Activated CD4-positive, alpha-beta T cell treated with anti-CD3 and anti-CD28 coated beads, Interleukin-2, amount 10 ng/mL, durations not matched to agents 24 days and 14 days (primary cell): ENCODE results near the gene EFCAB9. TPM values are rescaled to one million over a fixed set of nuclear protein-coding genes. Genes with fewer than 3 reads are reported as not detected.

ENCODE experiments used
- DNase-seq: peaks from one replicate; pipeline ENCODE4 v3.0.0; 2022
- H3K27ac Mint-ChIP-seq: one replicate; pipeline ENCODE4 v1.8.0; 2022; ENCODE audit warnings: mild to moderate bottlenecking, mixed read lengths
- H3K27me3 Mint-ChIP-seq: one replicate; pipeline ENCODE4 v1.8.0; 2022; ENCODE audit warnings: mixed read lengths
- H3K36me3 Mint-ChIP-seq: one replicate; pipeline ENCODE4 v1.8.0; 2022; ENCODE audit warnings: low read depth, mild to moderate bottlenecking, mixed read lengths
- H3K4me1 Mint-ChIP-seq: one replicate; pipeline ENCODE4 v1.8.0; 2021; ENCODE audit warnings: mixed read lengths
- H3K4me3 Mint-ChIP-seq: one replicate; pipeline ENCODE4 v1.8.0; 2022; ENCODE audit warnings: mild to moderate bottlenecking, moderate library complexity, mixed read lengths
- H3K9me3 Mint-ChIP-seq: one replicate; pipeline ENCODE4 v1.8.0; 2021; ENCODE audit warnings: mixed read lengths
- intact Hi-C: fragments of 100-400 bp; cut with micrococcal nuclease; formaldehyde crosslinking; loops from one replicate; pipeline ENCODE4 v1.15.1; 2023
- total RNA-seq: library from RNA; stranded (reverse); gene quantifications from 2 replicates; pipeline ENCODE4 v1.2.3, GENCODE V29; 2022

EFCAB9 gene
- total RNA-seq, 1 donor from 2014 or later: not detected

- Mint-ChIP-seq H3K27ac (no peak overlapping the region), H3K4me3 (no peak overlapping the region), H3K36me3 (peaks cover 44% of the 10 kb centered on the region), H3K4me1 (peaks cover 72% of the 10 kb centered on the region), H3K27me3 (no peaks in the 10 kb centered on the region), H3K9me3 (no peaks in the 10 kb centered on the region)
- intact Hi-C loops: loop anchor here (10.0 kb wide), 1 partner anchor 1876 kb away; the partner anchor contains the start of gene LCP2
- DNase-seq: no peak
These were observed 22.9 kb upstream of the EFCAB9 start for GRCh38 chr5:172171118-172171517.

GRCh38 chr5:172172912-172173563 is 20.9 kb upstream of the EFCAB9 start:
- Mint-ChIP-seq H3K9me3 (no peaks in the 10 kb centered on the region), H3K36me3 (peaks cover 46% of the 10 kb centered on the region)
- no peak for DNase-seq

GRCh38 chr5:172173564-172174153 is 20.3 kb upstream of the EFCAB9 start:
- peaks cover 49% of the 10 kb centered on the region for H3K36me3 Mint-ChIP-seq
- peak overlapping the region; percentile 96 for H3K27ac Mint-ChIP-seq

More at GRCh38 chr5:172172912-172173563, 20.9 kb upstream of the EFCAB9 start:
- H3K27ac Mint-ChIP-seq: peak overlapping the region; percentile 96
- H3K4me3 Mint-ChIP-seq: peak overlapping the region; percentile 90
- H3K27me3 Mint-ChIP-seq: no peaks in the 10 kb centered on the region
- intact Hi-C loops: loop anchor here (2.0 to 10.0 kb wide), 2 partner anchors 14 to 1878 kb away; partner anchors contain the start of gene LCP2
- H3K4me1 Mint-ChIP-seq: peaks cover 81% of the 10 kb centered on the region

GRCh38 chr5:172175263-172175719 is 18.7 kb upstream of the EFCAB9 start:
- H3K4me1 Mint-ChIP-seq: peaks cover 85% of the 10 kb centered on the region
- H3K9me3 Mint-ChIP-seq: no peaks in the 10 kb centered on the region
- peak overlapping the region; percentile 96 for H3K27ac Mint-ChIP-seq
- no peaks in the 10 kb centered on the region for H3K27me3 Mint-ChIP-seq
- intact Hi-C loops: loop anchor here (1.0 to 10.0 kb wide), 4 partner anchors 13 to 1880 kb away; partner anchors contain the start of genes CREBRF, LCP2 and STK10
- DNase-seq: peak; percentile 94
- H3K4me3 Mint-ChIP-seq: peak overlapping the region; percentile 90
- H3K36me3 Mint-ChIP-seq: peaks cover 39% of the 10 kb centered on the region

More at GRCh38 chr5:172173564-172174153, 20.3 kb upstream of the EFCAB9 start:
- intact Hi-C loops: loop anchor here (2.0 to 10.0 kb wide), 2 partner anchors 15 to 1879 kb away; partner anchors contain the start of gene LCP2
- peak overlapping the region; percentile 90 for H3K4me3 Mint-ChIP-seq
- no peaks in the 10 kb centered on the region for H3K27me3 Mint-ChIP-seq
- peak; percentile 91 for DNase-seq
- H3K9me3 Mint-ChIP-seq: no peaks in the 10 kb centered on the region
- peaks cover 84% of the 10 kb centered on the region for H3K4me1 Mint-ChIP-seq

GRCh38 chr5:172177176-172177575 is 16.8 kb upstream of the EFCAB9 start:
- H3K27me3 Mint-ChIP-seq: no peaks in the 10 kb centered on the region
- intact Hi-C loops: loop anchor here (5.0 to 10.0 kb wide), 2 partner anchors 880 to 1882 kb away; partner anchors contain the start of genes CREBRF and LCP2
- H3K4me3 Mint-ChIP-seq: peak overlapping the region; percentile 90
- peaks cover 80% of the 10 kb centered on the region for H3K4me1 Mint-ChIP-seq
- no peak for DNase-seq
- peak overlapping the region; percentile 96 for H3K27ac Mint-ChIP-seq
- peaks cover 37% of the 10 kb centered on the region for H3K36me3 Mint-ChIP-seq
- H3K9me3 Mint-ChIP-seq: no peaks in the 10 kb centered on the region

GRCh38 chr5:172178301-172178987 is 15.5 kb upstream of the EFCAB9 start:
- no peaks in the 10 kb centered on the region for H3K9me3 Mint-ChIP-seq
- H3K27ac Mint-ChIP-seq: peak overlapping the region; percentile 96
- intact Hi-C loops: loop anchor here (2.0 to 10.0 kb wide), 4 partner anchors 46 to 1884 kb away; partner anchors contain the start of genes CREBRF, FBXW11 and LCP2
- DNase-seq: peak; percentile 84
- no peaks in the 10 kb centered on the region for H3K27me3 Mint-ChIP-seq
- peak overlapping the region; percentile 90 for H3K4me3 Mint-ChIP-seq
- H3K4me1 Mint-ChIP-seq: peaks cover 79% of the 10 kb centered on the region
- peaks cover 39% of the 10 kb centered on the region for H3K36me3 Mint-ChIP-seq

- H3K36me3 Mint-ChIP-seq: peaks cover 34% of the 10 kb centered on the region
- H3K4me1 Mint-ChIP-seq: peaks cover 78% of the 10 kb centered on the region
These were observed 14.7 kb upstream of the EFCAB9 start for GRCh38 chr5:172178991-172179989.

GRCh38 chr5:172180936-172181335 is 13.0 kb upstream of the EFCAB9 start:
- H3K27ac Mint-ChIP-seq: peak overlapping the region; percentile 96
- H3K4me3 Mint-ChIP-seq: peak overlapping the region; percentile 90
- DNase-seq: peak; percentile 71
- peaks cover 43% of the 10 kb centered on the region for H3K36me3 Mint-ChIP-seq
- intact Hi-C loops: no loop called here
- H3K9me3 Mint-ChIP-seq: no peaks in the 10 kb centered on the region
- peaks cover 79% of the 10 kb centered on the region for H3K4me1 Mint-ChIP-seq
- no peaks in the 10 kb centered on the region for H3K27me3 Mint-ChIP-seq

More at GRCh38 chr5:172178991-172179989, 14.7 kb upstream of the EFCAB9 start:
- intact Hi-C loops: loop anchor here (1.0 to 10.0 kb wide), 5 partner anchors 8 to 1884 kb away; partner anchors contain the start of genes CREBRF, FBXW11 and LCP2
- DNase-seq: peak; percentile 88
- Mint-ChIP-seq H3K4me3 (peak overlapping the region; percentile 90), H3K27ac (peak overlapping the region; percentile 96), H3K9me3 (no peaks in the 10 kb centered on the region), H3K27me3 (no peaks in the 10 kb centered on the region)

- Mint-ChIP-seq H3K9me3 (no peaks in the 10 kb centered on the region), H3K27me3 (no peaks in the 10 kb centered on the region), H3K36me3 (peaks cover 43% of the 10 kb centered on the region), H3K4me1 (peaks cover 76% of the 10 kb centered on the region), H3K27ac (peak overlapping the region; percentile 99), H3K4me3 (no peak overlapping the region)
- no peak for DNase-seq
- intact Hi-C loops: no loop called here
These were observed 11.7 kb upstream of the EFCAB9 start for GRCh38 chr5:172182291-172182690.

GRCh38 chr5:172183881-172184280 is 10.1 kb upstream of the EFCAB9 start:
- peaks cover 38% of the 10 kb centered on the region for H3K36me3 Mint-ChIP-seq
- intact Hi-C loops: no loop called here
- peak overlapping the region; percentile 99 for H3K4me3 Mint-ChIP-seq
- peaks cover 64% of the 10 kb centered on the region for H3K4me1 Mint-ChIP-seq
- H3K27me3 Mint-ChIP-seq: no peaks in the 10 kb centered on the region
- no peaks in the 10 kb centered on the region for H3K9me3 Mint-ChIP-seq
- H3K27ac Mint-ChIP-seq: peak overlapping the region; percentile 99
- no peak for DNase-seq

GRCh38 chr5:172185096-172185461 is 8.9 kb upstream of the EFCAB9 start:
- H3K9me3 Mint-ChIP-seq: no peaks in the 10 kb centered on the region

GRCh38 chr5:172186114-172186695 is 7.8 kb upstream of the EFCAB9 start:
- peak overlapping the region; percentile 99 for H3K27ac Mint-ChIP-seq
- intact Hi-C loops: loop anchor here (2.0 to 5.0 kb wide), 6 partner anchors 34 to 799 kb away; partner anchors contain the start of gene NPM1
- peaks cover 45% of the 10 kb centered on the region for H3K4me1 Mint-ChIP-seq
- H3K9me3 Mint-ChIP-seq: no peaks in the 10 kb centered on the region
- DNase-seq: peak; percentile 64
- peaks cover 28% of the 10 kb centered on the region for H3K36me3 Mint-ChIP-seq
- peaks cover 5% of the 10 kb centered on the region for H3K27me3 Mint-ChIP-seq
- H3K4me3 Mint-ChIP-seq: peak overlapping the region; percentile 99

More at GRCh38 chr5:172185096-172185461, 8.9 kb upstream of the EFCAB9 start:
- peak; percentile 74 for DNase-seq
- intact Hi-C loops: loop anchor here (5.0 kb wide), 5 partner anchors 33 to 798 kb away; partner anchors contain the start of gene NPM1
- Mint-ChIP-seq H3K4me1 (peaks cover 55% of the 10 kb centered on the region), H3K27ac (peak overlapping the region; percentile 99), H3K27me3 (peaks cover 5% of the 10 kb centered on the region), H3K36me3 (peaks cover 33% of the 10 kb centered on the region), H3K4me3 (peak overlapping the region; percentile 99)
